Activated naive CD4-positive, alpha-beta T cell treated with anti-CD3 and anti-CD28 coated beads for 36 hours (primary cell): Measurements from ENCODE around the gene CUX1. TPM values are rescaled to one million over a fixed set of nuclear protein-coding genes. Genes with fewer than 3 reads are reported as not detected.

Source experiments
- CTCF ChIA-PET: fragments of 350-600 bp; sonication (Branson Sonifier 250); formaldehyde crosslinking; loops from one replicate; lab custom pipeline; 2021; ENCODE audit warnings: antibody characterized with exemption; lab: Charles Lee
- DNase-seq: peaks from one replicate; pipeline ENCODE4 v3.0.0-alpha.2; 2020
- H3K27ac Mint-ChIP-seq: one replicate; pipeline ENCODE4 v1.8.0; 2021; ENCODE audit warnings: mild to moderate bottlenecking, mixed read lengths
- H3K27me3 Mint-ChIP-seq: one replicate; pipeline ENCODE4 v1.8.0; 2021; ENCODE audit warnings: low read depth, mixed read lengths
- H3K36me3 Mint-ChIP-seq: one replicate; pipeline ENCODE4 v1.8.0; 2021; ENCODE audit warnings: low read depth, mixed read lengths
- H3K4me1 Mint-ChIP-seq: one replicate; pipeline ENCODE4 v1.8.0; 2021; ENCODE audit warnings: low read depth, mixed read lengths
- H3K4me3 Mint-ChIP-seq: one replicate; pipeline ENCODE4 v1.8.0; 2021; ENCODE audit warnings: mild to moderate bottlenecking, moderate library complexity, mixed read lengths
- H3K9me3 Mint-ChIP-seq: one replicate; pipeline ENCODE4 v1.8.0; 2021; ENCODE audit warnings: mixed read lengths
- intact Hi-C: fragments of 100-400 bp; cut with micrococcal nuclease; formaldehyde crosslinking; loops from one replicate; pipeline ENCODE4 v1.15.1; 2023
- total RNA-seq, 2 experiments: library from RNA; stranded (reverse); gene quantifications; one replicate each; pipeline ENCODE4 v1.2.3, GENCODE V29; 2021

The CUX1 gene
- total RNA-seq, 2 experiments from 2014 or later, result 22.2 to 25.5 TPM

DNA sequence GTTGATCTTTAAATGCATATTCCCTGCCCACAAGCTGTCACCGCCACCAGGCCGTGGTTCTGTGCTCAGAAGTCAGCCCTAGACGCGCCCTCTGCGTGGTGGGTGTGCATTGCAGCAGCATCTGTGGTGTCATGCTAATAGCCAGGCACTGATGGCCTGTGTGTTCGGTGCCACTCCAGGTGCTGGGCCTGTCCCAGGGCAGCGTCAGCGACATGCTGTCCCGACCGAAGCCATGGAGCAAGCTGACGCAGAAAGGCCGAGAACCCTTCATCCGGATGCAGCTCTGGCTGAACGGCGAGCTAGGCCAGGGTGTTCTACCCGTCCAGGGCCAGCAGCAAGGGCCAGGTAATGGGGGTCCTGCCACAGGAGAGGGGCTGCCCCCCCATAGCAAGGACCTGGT, 386.8 kb downstream of the CUX1 start:
- CTCF ChIA-PET, result no interaction called here
- no peaks in the 10 kb centered on the region for H3K4me1 Mint-ChIP-seq
- H3K36me3 Mint-ChIP-seq, result peaks cover 9% of the 10 kb centered on the region
- DNase-seq, result no peak
- no peak overlapping the region for H3K4me3 Mint-ChIP-seq
- intact Hi-C loops, result no loop called here
- H3K9me3 Mint-ChIP-seq, result no peaks in the 10 kb centered on the region
- no peak overlapping the region for H3K27ac Mint-ChIP-seq
- H3K27me3 Mint-ChIP-seq, result no peaks in the 10 kb centered on the region

DNA sequence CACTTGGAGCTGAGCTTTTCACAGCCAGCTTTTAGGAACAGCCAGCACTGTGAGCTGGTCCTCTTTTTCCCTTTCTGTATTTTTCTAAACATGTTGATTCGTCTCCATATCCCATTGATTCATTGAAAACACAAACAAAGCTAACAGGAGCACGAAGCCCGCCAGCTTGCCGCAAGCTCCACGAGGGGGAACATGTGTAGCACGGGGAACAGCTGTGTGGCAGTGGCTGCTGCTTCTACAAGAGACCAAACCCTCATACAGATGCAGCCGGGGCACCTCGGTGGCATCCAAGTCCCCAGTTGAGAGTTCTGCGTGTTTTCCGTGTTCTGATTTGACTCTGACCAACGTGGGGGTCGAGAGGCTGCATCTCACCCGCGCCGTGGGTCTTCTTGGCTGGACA, 388.5 kb downstream of the CUX1 start:
- Mint-ChIP-seq H3K4me1 (no peaks in the 10 kb centered on the region), H3K27ac (no peak overlapping the region), H3K4me3 (no peak overlapping the region), H3K9me3 (no peaks in the 10 kb centered on the region), H3K36me3 (peaks cover 7% of the 10 kb centered on the region), H3K27me3 (no peaks in the 10 kb centered on the region)
- CTCF ChIA-PET, result interaction anchor here (0.6 to 1.3 kb wide), 2 partner anchors 72 to 663 kb away, joined by 3 read pairs; no protein-coding TSS in a partner anchor
- DNase-seq, result no peak
- intact Hi-C loops, result no loop called here

DNA sequence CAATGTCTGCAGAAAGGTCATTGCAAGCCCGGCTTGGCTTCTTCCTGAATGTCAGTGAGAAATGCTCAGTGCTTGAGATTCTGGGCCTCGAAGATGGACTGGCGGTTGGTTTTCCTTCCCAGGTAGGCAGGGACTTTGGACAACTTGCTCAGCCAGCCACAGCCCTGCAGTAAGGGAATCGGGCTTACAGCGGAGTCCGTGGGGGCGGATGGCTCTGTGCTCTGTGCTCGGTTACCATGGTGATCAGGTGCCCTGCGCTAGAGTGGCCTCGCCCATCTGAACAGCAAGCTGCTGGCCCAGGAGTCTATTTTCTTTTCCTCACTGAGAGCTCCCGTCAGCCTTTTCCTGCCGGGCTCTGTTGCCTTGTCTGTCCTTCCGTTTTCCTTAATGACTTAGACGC, 391.4 kb downstream of the CUX1 start:
- no peak overlapping the region for H3K27ac Mint-ChIP-seq

DNA sequence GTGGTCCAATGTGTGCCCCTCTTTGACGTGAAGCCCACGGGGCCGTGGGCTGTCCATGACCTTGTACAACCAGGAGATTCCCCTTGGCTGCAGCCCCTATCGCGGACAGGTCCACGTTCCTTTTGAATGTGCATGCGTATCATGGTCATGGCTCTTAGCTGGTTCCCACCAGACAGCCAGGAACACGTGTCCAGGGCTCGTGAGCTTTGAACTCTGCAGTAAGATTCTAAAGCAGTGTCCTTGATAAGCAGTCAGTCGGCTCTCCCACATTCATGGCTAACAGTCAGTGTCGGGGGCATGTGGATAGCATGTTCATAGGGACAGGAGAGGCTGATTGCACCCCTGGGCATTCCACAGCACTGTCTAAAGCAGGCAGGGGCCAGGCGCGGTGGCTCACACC, 393.4 kb downstream of the CUX1 start:
- H3K27ac Mint-ChIP-seq, result no peak overlapping the region
- H3K27me3 Mint-ChIP-seq, result no peaks in the 10 kb centered on the region

More for the DNA sequence above, 391.4 kb downstream of the CUX1 start:
- CTCF ChIA-PET, result no interaction called here
- DNase-seq, result no peak
- Mint-ChIP-seq H3K9me3 (no peaks in the 10 kb centered on the region), H3K36me3 (peaks cover 4% of the 10 kb centered on the region), H3K4me1 (no peaks in the 10 kb centered on the region), H3K4me3 (no peak overlapping the region), H3K27me3 (no peaks in the 10 kb centered on the region)
- intact Hi-C loops, result no loop called here

DNA sequence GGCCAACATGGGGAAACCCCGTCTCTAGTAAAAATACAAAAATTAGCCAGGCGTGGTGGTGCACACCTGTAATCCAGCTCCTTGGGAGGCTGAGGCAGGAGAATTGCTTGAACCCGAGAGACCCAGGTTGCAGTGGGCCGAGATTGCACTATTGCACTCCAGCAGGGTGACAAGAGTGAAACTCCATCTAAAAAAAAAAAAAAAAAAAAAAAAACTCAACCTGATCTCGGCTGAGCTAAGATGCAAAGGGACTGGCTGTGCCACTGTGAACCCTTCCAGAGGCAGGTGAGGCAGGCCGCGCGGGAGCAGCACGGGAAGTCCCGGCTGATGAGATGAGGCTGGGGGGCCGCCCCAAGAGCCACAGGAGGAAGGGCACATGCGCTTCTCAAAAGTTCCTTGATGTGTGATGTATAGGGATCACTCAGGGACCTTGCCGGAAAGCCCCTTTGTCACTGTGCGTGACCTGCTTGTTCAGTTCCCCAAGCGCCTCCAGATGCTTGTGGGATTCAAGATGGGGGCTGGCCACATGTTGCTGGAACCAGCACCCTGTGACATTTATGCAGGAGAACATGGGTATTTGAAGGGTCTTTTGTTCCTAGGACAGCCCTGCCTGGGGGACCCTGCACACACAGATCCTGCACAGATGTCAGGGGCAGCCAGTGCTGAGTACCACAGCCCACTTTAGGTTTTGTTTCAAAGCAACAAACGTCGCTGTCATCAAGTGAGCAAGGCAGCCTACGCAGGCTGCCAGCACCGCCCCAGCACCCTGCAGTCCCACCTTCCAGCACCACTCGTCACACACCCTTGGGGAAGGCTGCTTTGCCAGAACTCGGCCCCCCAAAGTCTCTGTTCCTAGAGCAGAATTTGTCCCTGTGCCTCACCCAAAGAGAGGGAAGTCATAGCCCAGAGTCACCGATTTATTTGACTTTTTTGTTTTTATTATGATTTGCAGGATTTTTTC, 394.4 kb downstream of the CUX1 start:
- CTCF ChIA-PET, result no interaction called here
- no peak for DNase-seq
- intact Hi-C loops, result no loop called here
- peaks cover 1% of the 10 kb centered on the region for H3K36me3 Mint-ChIP-seq
- H3K9me3 Mint-ChIP-seq, result no peaks in the 10 kb centered on the region
- no peaks in the 10 kb centered on the region for H3K27me3 Mint-ChIP-seq
- H3K4me3 Mint-ChIP-seq, result no peak overlapping the region
- no peaks in the 10 kb centered on the region for H3K4me1 Mint-ChIP-seq
- H3K27ac Mint-ChIP-seq, result no peak overlapping the region

More for the DNA sequence above, 393.4 kb downstream of the CUX1 start:
- DNase-seq, result no peak
- peaks cover 1% of the 10 kb centered on the region for H3K36me3 Mint-ChIP-seq
- no peaks in the 10 kb centered on the region for H3K4me1 Mint-ChIP-seq
- CTCF ChIA-PET, result no interaction called here
- no peak overlapping the region for H3K4me3 Mint-ChIP-seq
- no peaks in the 10 kb centered on the region for H3K9me3 Mint-ChIP-seq
- intact Hi-C loops, result no loop called here

DNA sequence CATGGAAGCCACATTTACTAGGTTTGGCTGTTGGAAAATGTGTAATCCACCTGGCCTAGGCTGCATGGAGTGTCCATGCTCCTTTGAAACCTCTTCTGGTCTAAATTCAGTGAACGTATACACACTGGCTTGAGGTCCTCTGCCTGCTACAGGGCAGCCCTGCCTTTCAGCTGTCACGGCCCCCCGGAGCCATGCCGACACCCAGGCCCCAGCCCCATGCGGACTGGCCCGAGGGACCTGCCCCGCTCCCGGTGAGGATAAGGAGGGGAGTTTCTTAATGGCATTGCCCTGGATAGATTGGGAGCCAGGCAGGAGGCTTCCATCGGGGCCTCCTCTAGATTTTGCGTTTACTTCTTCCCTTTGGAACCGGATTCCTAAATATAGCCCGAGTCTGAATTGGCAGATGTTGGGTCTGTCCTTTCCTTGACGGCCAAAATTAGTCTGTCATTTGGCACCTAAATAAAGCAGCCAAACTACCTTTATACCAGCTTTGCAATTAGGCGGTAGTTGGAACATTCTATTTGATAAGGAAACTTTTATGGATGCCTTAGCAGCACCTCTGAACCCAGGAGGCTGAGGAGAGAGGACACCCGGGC, 397.1 kb downstream of the CUX1 start:
- intact Hi-C loops, result no loop called here
- H3K9me3 Mint-ChIP-seq, result no peaks in the 10 kb centered on the region
- H3K36me3 Mint-ChIP-seq, result peaks cover 1% of the 10 kb centered on the region
- no peak overlapping the region for H3K4me3 Mint-ChIP-seq
- no peaks in the 10 kb centered on the region for H3K27me3 Mint-ChIP-seq
- H3K4me1 Mint-ChIP-seq, result no peaks in the 10 kb centered on the region
- no peak for DNase-seq
- H3K27ac Mint-ChIP-seq, result no peak overlapping the region
- CTCF ChIA-PET, result interaction anchor here (1.4 kb wide), 1 partner anchor 22 kb away, joined by 4 read pairs; no protein-coding TSS in a partner anchor

DNA sequence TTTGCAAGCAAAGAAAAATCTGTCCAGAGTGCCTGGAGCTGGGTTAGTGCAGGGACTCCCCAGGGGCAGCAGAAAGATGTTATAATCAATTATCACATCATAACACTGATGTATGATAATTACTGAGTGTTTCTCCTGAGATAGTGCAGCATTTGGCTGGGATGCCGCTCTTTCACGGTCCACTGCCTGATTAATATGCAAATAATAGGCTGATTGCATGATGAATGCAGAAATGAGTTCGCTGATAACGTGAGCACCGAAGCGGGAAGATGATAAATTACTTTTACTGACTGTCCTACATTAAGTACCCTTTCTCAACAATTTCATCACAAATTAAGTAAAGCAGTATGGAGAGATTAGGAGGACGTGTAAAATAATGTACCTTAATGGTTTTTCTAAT, 397.8 kb downstream of the CUX1 start:
- CTCF ChIA-PET, result no interaction called here
- H3K27ac Mint-ChIP-seq, result no peak overlapping the region
- intact Hi-C loops, result no loop called here
- no peak for DNase-seq
- no peaks in the 10 kb centered on the region for H3K27me3 Mint-ChIP-seq
- H3K4me3 Mint-ChIP-seq, result no peak overlapping the region
- H3K9me3 Mint-ChIP-seq, result no peaks in the 10 kb centered on the region
- H3K4me1 Mint-ChIP-seq, result no peaks in the 10 kb centered on the region
- peaks cover 1% of the 10 kb centered on the region for H3K36me3 Mint-ChIP-seq

DNA sequence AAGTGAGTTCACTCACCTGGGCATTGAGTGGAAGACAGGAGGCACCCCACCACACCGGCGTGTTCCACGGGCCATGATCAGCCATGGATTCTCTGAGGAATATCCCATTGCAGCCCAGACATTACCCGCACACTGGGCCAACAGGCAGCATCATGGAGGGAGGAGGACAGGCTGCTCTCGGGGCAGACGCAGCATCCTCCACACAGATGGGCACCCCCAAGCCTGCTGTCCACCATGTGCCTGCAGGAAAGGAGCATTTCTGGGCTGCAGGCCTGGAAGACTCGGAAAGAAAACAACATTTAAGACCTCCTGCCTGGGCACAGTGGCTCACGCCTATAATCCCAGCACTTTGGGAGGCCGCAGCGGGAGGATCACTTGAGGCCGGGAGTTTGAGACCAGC, 398.3 kb downstream of the CUX1 start:
- Mint-ChIP-seq H3K9me3 (no peaks in the 10 kb centered on the region), H3K36me3 (peaks cover 1% of the 10 kb centered on the region), H3K4me1 (no peaks in the 10 kb centered on the region), H3K27me3 (no peaks in the 10 kb centered on the region), H3K4me3 (no peak overlapping the region), H3K27ac (no peak overlapping the region)
- no peak for DNase-seq
- intact Hi-C loops, result no loop called here
- CTCF ChIA-PET, result no interaction called here

DNA sequence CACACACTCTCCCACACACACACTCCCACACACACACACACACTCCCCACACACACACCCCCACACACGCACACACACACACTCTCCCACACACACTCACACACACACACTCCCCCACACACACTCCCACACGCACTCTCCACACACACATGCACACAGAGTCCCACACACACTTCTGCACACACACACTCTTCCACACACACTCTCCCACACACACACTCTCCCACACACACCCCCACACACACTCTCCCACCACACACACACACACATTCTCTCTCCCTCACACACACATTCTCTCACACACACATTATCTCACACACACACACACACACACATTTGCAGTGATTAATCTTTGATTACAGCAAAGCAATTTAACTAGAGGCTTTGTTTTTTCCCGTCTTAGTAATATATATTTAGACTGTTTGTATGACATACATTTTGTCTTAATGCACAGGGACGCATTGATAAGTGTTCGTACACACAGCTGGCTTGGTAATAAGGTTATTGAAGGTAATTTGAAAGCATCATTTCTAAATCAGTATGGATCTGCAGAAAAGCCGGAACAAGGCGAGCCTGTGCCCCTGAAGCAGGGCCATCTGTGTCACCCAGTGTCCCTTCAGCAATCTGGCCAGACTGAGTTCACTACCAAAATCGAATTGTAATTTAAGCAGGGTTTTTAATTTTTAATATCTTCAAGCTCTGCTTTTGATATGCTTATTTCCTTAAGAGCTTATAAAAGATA, 399.3 kb downstream of the CUX1 start:
- no peak for DNase-seq
- H3K4me3 Mint-ChIP-seq, result no peak overlapping the region
- CTCF ChIA-PET, result no interaction called here
- no peaks in the 10 kb centered on the region for H3K27me3 Mint-ChIP-seq
- peaks cover 1% of the 10 kb centered on the region for H3K36me3 Mint-ChIP-seq
- no peak overlapping the region for H3K27ac Mint-ChIP-seq
- no peaks in the 10 kb centered on the region for H3K9me3 Mint-ChIP-seq
- no peaks in the 10 kb centered on the region for H3K4me1 Mint-ChIP-seq
- intact Hi-C loops, result no loop called here

DNA sequence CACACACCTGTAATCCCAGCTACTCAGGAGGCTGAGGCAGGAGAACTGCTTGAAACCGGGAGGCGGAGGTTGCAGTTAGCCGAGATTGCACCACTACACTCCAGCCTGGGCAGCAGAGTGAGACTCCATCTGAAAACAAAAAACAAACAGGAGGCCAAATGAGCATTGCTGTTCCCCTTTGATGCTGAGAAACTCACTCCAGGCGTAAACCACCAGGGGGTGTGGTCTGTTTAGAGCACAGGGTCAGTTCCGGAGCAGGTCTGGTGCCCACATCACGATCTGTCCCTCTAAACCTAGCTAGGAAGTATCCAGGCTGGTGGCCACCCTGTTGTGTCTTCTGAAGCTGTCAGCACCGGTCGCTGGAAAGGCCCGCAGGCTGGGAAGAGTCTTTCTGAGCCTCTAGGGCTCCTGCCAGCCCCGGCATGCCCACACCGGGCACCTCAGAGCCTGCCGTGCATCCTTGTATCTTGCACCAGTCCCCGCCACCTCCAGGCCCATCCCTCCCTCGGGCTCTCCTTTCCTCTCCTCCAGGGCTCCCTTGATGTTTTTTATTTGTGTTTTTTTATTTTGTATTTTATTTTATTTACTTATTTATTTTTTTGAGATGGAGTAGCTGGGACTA, 402.9 kb downstream of the CUX1 start:
- no peaks in the 10 kb centered on the region for H3K4me1 Mint-ChIP-seq
- H3K27ac Mint-ChIP-seq, result no peak overlapping the region
- no peaks in the 10 kb centered on the region for H3K36me3 Mint-ChIP-seq
- CTCF ChIA-PET, result interaction anchor here (0.7 kb wide), 1 partner anchor 20 kb away, joined by 3 read pairs; no protein-coding TSS in a partner anchor
- no peaks in the 10 kb centered on the region for H3K27me3 Mint-ChIP-seq
- DNase-seq, result no peak
- H3K9me3 Mint-ChIP-seq, result no peaks in the 10 kb centered on the region
- intact Hi-C loops, result no loop called here
- H3K4me3 Mint-ChIP-seq, result no peak overlapping the region

DNA sequence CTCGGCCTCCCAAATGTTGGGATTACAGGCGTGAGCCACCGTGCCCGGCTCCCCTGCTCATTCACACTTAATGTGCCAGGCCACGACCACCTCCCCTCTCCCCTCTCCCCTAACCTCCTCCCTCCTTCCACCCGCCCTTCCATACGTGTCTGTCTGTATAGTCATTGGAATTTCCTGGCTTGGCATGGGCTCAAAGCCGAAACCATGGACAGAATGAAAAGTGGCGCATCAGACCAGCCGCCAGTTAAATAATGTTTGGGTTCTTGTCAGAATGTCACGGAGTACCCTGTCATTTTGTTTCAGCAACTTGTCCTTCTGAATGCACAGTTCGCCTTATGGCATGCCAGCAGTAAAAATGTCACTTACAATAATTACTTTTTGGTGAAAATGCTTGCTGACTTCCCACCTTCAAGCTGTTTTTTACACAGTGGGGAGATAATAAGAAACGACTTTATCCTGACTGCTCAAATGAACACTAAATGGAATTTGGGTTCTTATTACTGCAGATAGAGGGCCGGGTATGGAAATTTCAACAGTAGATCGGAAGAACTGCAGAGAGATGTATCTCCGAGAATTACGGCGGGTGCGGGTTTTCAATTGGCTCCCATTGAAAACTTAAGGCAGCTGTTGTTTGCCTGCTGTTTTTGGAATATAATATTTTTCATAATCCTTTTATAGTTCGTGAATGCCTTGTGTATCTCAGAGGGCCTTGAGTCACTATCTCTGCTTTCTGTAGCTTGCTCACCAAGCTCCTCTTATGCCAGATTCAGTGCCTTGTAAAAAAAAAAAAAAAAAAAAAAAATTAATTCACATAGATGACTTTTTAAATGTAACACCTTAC, 403.8 kb downstream of the CUX1 start:
- Mint-ChIP-seq H3K9me3 (no peaks in the 10 kb centered on the region), H3K27me3 (no peaks in the 10 kb centered on the region), H3K4me3 (no peak overlapping the region), H3K36me3 (no peaks in the 10 kb centered on the region), H3K4me1 (no peaks in the 10 kb centered on the region), H3K27ac (no peak overlapping the region)
- no peak for DNase-seq
- CTCF ChIA-PET, result interaction anchor here (0.6 kb wide), 1 partner anchor 395 kb away, joined by 4 read pairs; no protein-coding TSS in a partner anchor
- intact Hi-C loops, result no loop called here
